WTC11 (cell line): ENCODE measurements around the gene CTDSP2. TPM values are rescaled to one million over a fixed set of nuclear protein-coding genes. Genes with fewer than 3 reads are reported as not detected.

Experiments
- ATAC-seq: fragments of 200-7000 bp; cut with Tn5 transposase; 2 replicates; pipeline ENCODE4 v1.10.0; 2021; ENCODE audit warnings: mild to moderate bottlenecking, moderate library complexity
- CTCF ChIA-PET: fragments of 300-600 bp; sonication (Branson Sonifier 250); formaldehyde crosslinking; loops from one replicate; lab custom pipeline; 2021; ENCODE audit warnings: antibody characterized with exemption; lab: Charles Lee
- POLR2A ChIA-PET: fragments of 350-600 bp; sonication (Branson Sonifier 250); formaldehyde crosslinking; loops from one replicate; lab custom pipeline; 2021; ENCODE audit warnings: antibody characterized with exemption; lab: Charles Lee
- DNase-seq: peaks from one replicate; pipeline ENCODE4 v3.0.0; 2021; ENCODE audit warnings: low spot score
- H3K27ac Mint-ChIP-seq: 2 replicates; pipeline ENCODE4 v1.8.0; 2021; ENCODE audit warnings: mixed read lengths
- H3K27me3 Mint-ChIP-seq: 2 replicates; pipeline ENCODE4 v1.8.0; 2021; ENCODE audit warnings: low read depth, mild to moderate bottlenecking, moderate library complexity, mixed read lengths
- H3K36me3 Mint-ChIP-seq: 2 replicates; pipeline ENCODE4 v1.8.0; 2021; ENCODE audit warnings: mixed read lengths
- H3K4me1 Mint-ChIP-seq: 2 replicates; pipeline ENCODE4 v1.8.0; 2022; ENCODE audit warnings: mixed read lengths
- H3K4me3 Mint-ChIP-seq: 2 replicates; pipeline ENCODE4 v1.8.0; 2021; ENCODE audit warnings: mild to moderate bottlenecking, moderate library complexity, mixed read lengths
- H3K9me3 Mint-ChIP-seq: 2 replicates; pipeline ENCODE4 v1.8.0; 2021; ENCODE audit warnings: mixed read lengths
- CBFB ChIP-seq: sonication (generic); formaldehyde crosslinking; IDR thresholded peaks from 2 replicates; pipeline ENCODE4 v1.8.1; 2022; ENCODE audit warnings: mild to moderate bottlenecking, low read depth, missing genetic modification reagents
- ETV6 ChIP-seq: sonication (generic); formaldehyde crosslinking; IDR thresholded peaks from 2 replicates; pipeline ENCODE4 v1.8.1; 2022; ENCODE audit warnings: mild to moderate bottlenecking, missing genetic modification reagents
- MXD4 ChIP-seq: fragments of 250-450 bp; sonication (Bioruptor Pico); IDR thresholded peaks from 2 replicates; pipeline ENCODE4 v1.8.0; 2021; ENCODE audit warnings: mild to moderate bottlenecking, moderate library complexity, borderline replicate concordance
- NFE2L1 ChIP-seq: sonication (generic); formaldehyde crosslinking; IDR thresholded peaks from 2 replicates; pipeline ENCODE4 v1.8.1; 2023; ENCODE audit warnings: missing genetic modification reagents
- NR2C2 ChIP-seq: sonication (generic); formaldehyde crosslinking; IDR thresholded peaks from 2 replicates; pipeline ENCODE4 v1.8.0; 2022; ENCODE audit warnings: mild to moderate bottlenecking, missing genetic modification reagents
- RELA ChIP-seq: sonication (generic); formaldehyde crosslinking; IDR thresholded peaks from 2 replicates; pipeline ENCODE4 v1.8.1; 2022; ENCODE audit warnings: missing genetic modification reagents, mild to moderate bottlenecking, borderline replicate concordance
- SOX15 ChIP-seq: fragments of 250-450 bp; sonication (Bioruptor Pico); IDR thresholded peaks from 2 replicates; pipeline ENCODE4 v1.9.0; 2021; ENCODE audit warnings: mild to moderate bottlenecking
- SP1 ChIP-seq: sonication (generic); formaldehyde crosslinking; conservative IDR thresholded peaks from 2 replicates; pipeline ENCODE4 v1.8.1; 2022; ENCODE audit warnings: missing genetic modification reagents
- TEAD4 ChIP-seq: sonication (generic); formaldehyde crosslinking; IDR thresholded peaks from 2 replicates; pipeline ENCODE4 v1.8.0; 2022; ENCODE audit warnings: mild to moderate bottlenecking, missing genetic modification reagents
- total RNA-seq: library from RNA; stranded (reverse); gene quantifications from 3 replicates; pipeline ENCODE4 v1.2.3, GENCODE V29; 2021
- TF ChIP-seq, protein P1 (sequence below): sonication (generic); formaldehyde crosslinking; IDR thresholded peaks from 2 replicates; pipeline ENCODE4 v1.8.0; 2023; ENCODE audit warnings: missing genetic modification reagents
- TF ChIP-seq, protein P2 (sequence below): sonication (generic); formaldehyde crosslinking; conservative IDR thresholded peaks from 2 replicates; pipeline ENCODE4 v1.8.1; 2023; ENCODE audit warnings: mild to moderate bottlenecking, low read depth, missing genetic modification reagents, moderate library complexity
- TF ChIP-seq, protein P3 (sequence below): sonication (generic); formaldehyde crosslinking; IDR thresholded peaks from 2 replicates; pipeline ENCODE4 v1.8.1; 2022; ENCODE audit warnings: mild to moderate bottlenecking, missing genetic modification reagents, moderate library complexity, borderline replicate concordance
- TF ChIP-seq, protein P4 (sequence below): sonication (generic); formaldehyde crosslinking; IDR thresholded peaks from 2 replicates; pipeline ENCODE4 v1.8.0; 2023; ENCODE audit warnings: missing genetic modification reagents, mild to moderate bottlenecking, borderline replicate concordance

Gene CTDSP2
- total RNA-seq, 1 experiment from 2014 or later, result 122 TPM

DNA sequence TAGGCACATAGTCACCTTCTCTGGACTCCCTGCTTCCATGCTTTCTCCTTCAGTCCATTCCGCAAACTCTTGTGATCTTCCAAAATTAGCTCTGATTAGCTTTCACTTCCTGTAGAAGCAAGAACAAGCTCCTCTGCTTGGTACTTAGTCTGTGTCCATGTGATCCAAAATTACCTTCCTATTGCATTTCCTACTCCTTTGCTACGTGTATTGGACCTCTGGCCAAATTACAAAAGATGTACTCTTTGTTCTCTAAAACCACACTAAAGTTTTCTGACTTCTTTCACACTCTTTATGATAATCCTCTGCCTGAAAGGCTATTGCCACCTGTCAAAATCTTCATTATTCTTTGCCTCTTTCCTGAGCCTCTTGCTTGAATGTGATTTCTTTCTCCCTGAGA lies 64.7 kb downstream of the CTDSP2 start:
- ChIA-PET POLR2A (no interaction called here), CTCF (interaction anchor here (0.8 to 2.8 kb wide), 4 partner anchors 10 to 1221 kb away, joined by 3 to 17 read pairs (median 3); partner anchors contain the start of genes EEF1AKMT3 and METTL1)
- Mint-ChIP-seq H3K4me3 (no peak overlapping the region), H3K27ac (no peak overlapping the region), H3K27me3 (no peaks in the 10 kb centered on the region), H3K36me3 (peaks cover 18% of the 10 kb centered on the region), H3K4me1 (peaks cover 4% of the 10 kb centered on the region; the same call in 1 of the 2 replicates)
- ATAC-seq (no peak), DNase-seq (no peak)
- TF ChIP-seq SP1 (CRISPR knock-in tag), result no peak
- TF ChIP-seq, protein P1, sequence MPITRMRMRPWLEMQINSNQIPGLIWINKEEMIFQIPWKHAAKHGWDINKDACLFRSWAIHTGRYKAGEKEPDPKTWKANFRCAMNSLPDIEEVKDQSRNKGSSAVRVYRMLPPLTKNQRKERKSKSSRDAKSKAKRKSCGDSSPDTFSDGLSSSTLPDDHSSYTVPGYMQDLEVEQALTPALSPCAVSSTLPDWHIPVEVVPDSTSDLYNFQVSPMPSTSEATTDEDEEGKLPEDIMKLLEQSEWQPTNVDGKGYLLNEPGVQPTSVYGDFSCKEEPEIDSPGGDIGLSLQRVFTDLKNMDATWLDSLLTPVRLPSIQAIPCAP (CRISPR knock-in tag), result no peak
- no peak for TF ChIP-seq NFE2L1 (CRISPR knock-in tag)
- TF ChIP-seq, protein P2, sequence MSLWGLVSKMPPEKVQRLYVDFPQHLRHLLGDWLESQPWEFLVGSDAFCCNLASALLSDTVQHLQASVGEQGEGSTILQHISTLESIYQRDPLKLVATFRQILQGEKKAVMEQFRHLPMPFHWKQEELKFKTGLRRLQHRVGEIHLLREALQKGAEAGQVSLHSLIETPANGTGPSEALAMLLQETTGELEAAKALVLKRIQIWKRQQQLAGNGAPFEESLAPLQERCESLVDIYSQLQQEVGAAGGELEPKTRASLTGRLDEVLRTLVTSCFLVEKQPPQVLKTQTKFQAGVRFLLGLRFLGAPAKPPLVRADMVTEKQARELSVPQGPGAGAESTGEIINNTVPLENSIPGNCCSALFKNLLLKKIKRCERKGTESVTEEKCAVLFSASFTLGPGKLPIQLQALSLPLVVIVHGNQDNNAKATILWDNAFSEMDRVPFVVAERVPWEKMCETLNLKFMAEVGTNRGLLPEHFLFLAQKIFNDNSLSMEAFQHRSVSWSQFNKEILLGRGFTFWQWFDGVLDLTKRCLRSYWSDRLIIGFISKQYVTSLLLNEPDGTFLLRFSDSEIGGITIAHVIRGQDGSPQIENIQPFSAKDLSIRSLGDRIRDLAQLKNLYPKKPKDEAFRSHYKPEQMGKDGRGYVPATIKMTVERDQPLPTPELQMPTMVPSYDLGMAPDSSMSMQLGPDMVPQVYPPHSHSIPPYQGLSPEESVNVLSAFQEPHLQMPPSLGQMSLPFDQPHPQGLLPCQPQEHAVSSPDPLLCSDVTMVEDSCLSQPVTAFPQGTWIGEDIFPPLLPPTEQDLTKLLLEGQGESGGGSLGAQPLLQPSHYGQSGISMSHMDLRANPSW (CRISPR knock-in tag), result no peak
- no peak for TF ChIP-seq TEAD4 (CRISPR knock-in tag)
- TF ChIP-seq CBFB, result no peak
- TF ChIP-seq, all 79 proteins: peak for 0
- no peaks in the 10 kb centered on the region for H3K9me3 Mint-ChIP-seq

DNA sequence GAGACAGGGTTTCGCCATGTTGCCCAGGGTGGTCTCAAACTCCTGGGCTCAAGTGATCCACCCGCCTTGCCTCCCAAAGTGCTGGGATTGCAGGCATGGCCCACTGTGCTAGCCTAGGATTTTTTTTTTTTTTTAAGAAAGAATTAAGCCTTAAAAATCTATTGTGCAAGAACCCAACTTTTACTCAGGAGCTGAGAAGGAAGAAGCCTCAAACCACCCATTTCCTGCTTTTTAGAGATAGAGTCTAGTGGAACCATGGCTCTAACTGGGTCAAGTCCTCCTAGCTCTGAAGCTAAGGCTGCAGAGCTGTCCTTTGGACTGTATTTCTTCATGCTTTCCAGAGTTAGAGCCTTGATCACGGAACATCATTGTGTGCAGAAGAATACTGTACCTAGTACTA lies 65.3 kb downstream of the CTDSP2 start:
- POLR2A ChIA-PET, result no interaction called here
- Mint-ChIP-seq H3K27me3 (no peaks in the 10 kb centered on the region), H3K27ac (no peak overlapping the region), H3K36me3 (peaks cover 13% of the 10 kb centered on the region), H3K4me1 (peaks cover 4% of the 10 kb centered on the region; the same call in 1 of the 2 replicates), H3K9me3 (no peaks in the 10 kb centered on the region), H3K4me3 (no peak overlapping the region)
- ATAC-seq (no peak), DNase-seq (no peak)
- no peak for TF ChIP-seq MXD4 (CRISPR knock-in tag)
- no peak for TF ChIP-seq NR2C2 (CRISPR knock-in tag)
- no peak for TF ChIP-seq ETV6 (CRISPR knock-in tag)
- TF ChIP-seq, protein P3, sequence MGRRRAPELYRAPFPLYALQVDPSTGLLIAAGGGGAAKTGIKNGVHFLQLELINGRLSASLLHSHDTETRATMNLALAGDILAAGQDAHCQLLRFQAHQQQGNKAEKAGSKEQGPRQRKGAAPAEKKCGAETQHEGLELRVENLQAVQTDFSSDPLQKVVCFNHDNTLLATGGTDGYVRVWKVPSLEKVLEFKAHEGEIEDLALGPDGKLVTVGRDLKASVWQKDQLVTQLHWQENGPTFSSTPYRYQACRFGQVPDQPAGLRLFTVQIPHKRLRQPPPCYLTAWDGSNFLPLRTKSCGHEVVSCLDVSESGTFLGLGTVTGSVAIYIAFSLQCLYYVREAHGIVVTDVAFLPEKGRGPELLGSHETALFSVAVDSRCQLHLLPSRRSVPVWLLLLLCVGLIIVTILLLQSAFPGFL, result no peak
- TF ChIP-seq, protein P4, sequence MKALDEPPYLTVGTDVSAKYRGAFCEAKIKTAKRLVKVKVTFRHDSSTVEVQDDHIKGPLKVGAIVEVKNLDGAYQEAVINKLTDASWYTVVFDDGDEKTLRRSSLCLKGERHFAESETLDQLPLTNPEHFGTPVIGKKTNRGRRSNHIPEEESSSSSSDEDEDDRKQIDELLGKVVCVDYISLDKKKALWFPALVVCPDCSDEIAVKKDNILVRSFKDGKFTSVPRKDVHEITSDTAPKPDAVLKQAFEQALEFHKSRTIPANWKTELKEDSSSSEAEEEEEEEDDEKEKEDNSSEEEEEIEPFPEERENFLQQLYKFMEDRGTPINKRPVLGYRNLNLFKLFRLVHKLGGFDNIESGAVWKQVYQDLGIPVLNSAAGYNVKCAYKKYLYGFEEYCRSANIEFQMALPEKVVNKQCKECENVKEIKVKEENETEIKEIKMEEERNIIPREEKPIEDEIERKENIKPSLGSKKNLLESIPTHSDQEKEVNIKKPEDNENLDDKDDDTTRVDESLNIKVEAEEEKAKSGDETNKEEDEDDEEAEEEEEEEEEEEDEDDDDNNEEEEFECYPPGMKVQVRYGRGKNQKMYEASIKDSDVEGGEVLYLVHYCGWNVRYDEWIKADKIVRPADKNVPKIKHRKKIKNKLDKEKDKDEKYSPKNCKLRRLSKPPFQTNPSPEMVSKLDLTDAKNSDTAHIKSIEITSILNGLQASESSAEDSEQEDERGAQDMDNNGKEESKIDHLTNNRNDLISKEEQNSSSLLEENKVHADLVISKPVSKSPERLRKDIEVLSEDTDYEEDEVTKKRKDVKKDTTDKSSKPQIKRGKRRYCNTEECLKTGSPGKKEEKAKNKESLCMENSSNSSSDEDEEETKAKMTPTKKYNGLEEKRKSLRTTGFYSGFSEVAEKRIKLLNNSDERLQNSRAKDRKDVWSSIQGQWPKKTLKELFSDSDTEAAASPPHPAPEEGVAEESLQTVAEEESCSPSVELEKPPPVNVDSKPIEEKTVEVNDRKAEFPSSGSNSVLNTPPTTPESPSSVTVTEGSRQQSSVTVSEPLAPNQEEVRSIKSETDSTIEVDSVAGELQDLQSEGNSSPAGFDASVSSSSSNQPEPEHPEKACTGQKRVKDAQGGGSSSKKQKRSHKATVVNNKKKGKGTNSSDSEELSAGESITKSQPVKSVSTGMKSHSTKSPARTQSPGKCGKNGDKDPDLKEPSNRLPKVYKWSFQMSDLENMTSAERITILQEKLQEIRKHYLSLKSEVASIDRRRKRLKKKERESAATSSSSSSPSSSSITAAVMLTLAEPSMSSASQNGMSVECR, result no peak
- no peak for TF ChIP-seq SOX15 (CRISPR knock-in tag)
- no peak for TF ChIP-seq RELA (CRISPR knock-in tag)
- CTCF ChIA-PET, result interaction anchor here (0.8 to 2.8 kb wide), 5 partner anchors 9 to 1221 kb away, joined by 3 to 17 read pairs (median 3); partner anchors contain the start of genes EEF1AKMT3 and METTL1
